PC-9 (cell line): ENCODE measurements around the gene NUDT11. TPM values are rescaled to one million over a fixed set of nuclear protein-coding genes. Genes with fewer than 3 reads are reported as not detected.

Source experiments
- BruUV-seq: library from RNA; stranded (reverse); fragments of 400-500 nt; replicated peaks from 2 replicates; lab custom pipeline; 2021; lab: Mats Ljungman, UMichigan
- CTCF ChIA-PET: fragments of 300-600 bp; sonication (Branson Sonifier 250); formaldehyde crosslinking; loops from one replicate; lab custom pipeline; 2022; ENCODE audit warnings: antibody characterized with exemption; lab: Charles Lee
- POLR2A ChIA-PET: fragments of 300-600 bp; sonication (Branson Sonifier 250); formaldehyde crosslinking; loops from one replicate; lab custom pipeline; 2022; ENCODE audit warnings: antibody characterized with exemption; ENCODE audit not compliant: unreplicated experiment; lab: Charles Lee
- DNase-seq, 2 experiments: peaks; one replicate each; pipeline versions ENCODE4 v3.0.0 to v3.0.0-alpha.2; 2015 to 2022; ENCODE audit warnings: mixed read lengths in 1 of 2
- H2AFZ ChIP-seq: fragments of 200-600 bp; sonication (generic); 2 replicates; pipeline ENCODE4 v1.8.1; 2017; ENCODE audit warnings: antibody characterized with exemption
- H3F3A ChIP-seq: fragments of 200-600 bp; sonication (generic); 2 replicates; pipeline ENCODE4 v1.8.1; 2017; ENCODE audit warnings: antibody characterized with exemption, mild to moderate bottlenecking, low read depth; ENCODE audit not compliant: insufficient read depth
- H3K27ac ChIP-seq: fragments of 200-600 bp; sonication (generic); 2 replicates; pipeline ENCODE4 v1.6.1; 2016; ENCODE audit warnings: mixed run types
- H3K27me3 ChIP-seq: fragments of 200-600 bp; sonication (generic); 2 replicates; pipeline ENCODE4 v1.6.1; 2016; ENCODE audit warnings: low read depth, mixed run types; ENCODE audit not compliant: insufficient read depth
- H3K36me3 ChIP-seq: fragments of 200-600 bp; sonication (generic); 2 replicates; pipeline ENCODE4 v1.6.1; 2016; ENCODE audit warnings: low read depth, mixed run types
- H3K4me1 ChIP-seq: fragments of 200-600 bp; sonication (generic); replicated peaks from 2 replicates; pipeline ENCODE4 v1.6.1; 2016; ENCODE audit warnings: mixed run types; ENCODE audit not compliant: insufficient read depth
- H3K4me2 ChIP-seq: fragments of 200-600 bp; sonication (generic); 2 replicates; pipeline ENCODE4 v1.6.1; 2017; ENCODE audit warnings: mixed run types
- H3K4me3 ChIP-seq: fragments of 200-600 bp; sonication (generic); 2 replicates; pipeline ENCODE4 v1.6.1; 2016; ENCODE audit warnings: mixed run types
- H3K79me2 ChIP-seq: fragments of 200-600 bp; sonication (generic); 2 replicates; pipeline ENCODE4 v1.6.1; 2017; ENCODE audit warnings: low read depth, mixed run types
- H3K9me2 ChIP-seq: fragments of 200-600 bp; sonication (generic); 2 replicates; pipeline ENCODE4 v1.8.1; 2017; ENCODE audit warnings: mild to moderate bottlenecking; ENCODE audit not compliant: insufficient read depth
- H3K9me3 ChIP-seq: fragments of 200-600 bp; sonication (generic); 2 replicates; pipeline ENCODE4 v1.8.1; 2016; ENCODE audit warnings: low read depth; ENCODE audit not compliant: insufficient read depth
- H4K20me1 ChIP-seq: fragments of 200-600 bp; sonication (generic); 2 replicates; pipeline ENCODE4 v1.8.1; 2017; ENCODE audit not compliant: insufficient read depth
- EZH2 ChIP-seq: fragments of 200-600 bp; sonication (generic); IDR thresholded peaks from 2 replicates; pipeline ENCODE4 v1.8.0; 2017; ENCODE audit warnings: antibody characterized with exemption, low read depth
- intact Hi-C: fragments of 100-400 bp; cut with micrococcal nuclease; formaldehyde crosslinking; loops from one replicate; pipeline ENCODE4 v1.10.0; 2022; ENCODE audit not compliant: unreplicated experiment
- total RNA-seq: library from RNA; stranded (reverse); gene quantifications from 2 replicates; pipeline ENCODE4 v1.2.3, GENCODE V29; 2021
- TF ChIP-seq, protein P1 (sequence below): fragments of 200-600 bp; sonication (generic); conservative IDR thresholded peaks from 2 replicates; pipeline ENCODE4 v1.6.1; 2017; ENCODE audit warnings: mixed run types, antibody characterized with exemption, mild to moderate bottlenecking, moderate library complexity

NUDT11 gene
- total RNA-seq, 1 experiment from 2014 or later: not detected

DNA sequence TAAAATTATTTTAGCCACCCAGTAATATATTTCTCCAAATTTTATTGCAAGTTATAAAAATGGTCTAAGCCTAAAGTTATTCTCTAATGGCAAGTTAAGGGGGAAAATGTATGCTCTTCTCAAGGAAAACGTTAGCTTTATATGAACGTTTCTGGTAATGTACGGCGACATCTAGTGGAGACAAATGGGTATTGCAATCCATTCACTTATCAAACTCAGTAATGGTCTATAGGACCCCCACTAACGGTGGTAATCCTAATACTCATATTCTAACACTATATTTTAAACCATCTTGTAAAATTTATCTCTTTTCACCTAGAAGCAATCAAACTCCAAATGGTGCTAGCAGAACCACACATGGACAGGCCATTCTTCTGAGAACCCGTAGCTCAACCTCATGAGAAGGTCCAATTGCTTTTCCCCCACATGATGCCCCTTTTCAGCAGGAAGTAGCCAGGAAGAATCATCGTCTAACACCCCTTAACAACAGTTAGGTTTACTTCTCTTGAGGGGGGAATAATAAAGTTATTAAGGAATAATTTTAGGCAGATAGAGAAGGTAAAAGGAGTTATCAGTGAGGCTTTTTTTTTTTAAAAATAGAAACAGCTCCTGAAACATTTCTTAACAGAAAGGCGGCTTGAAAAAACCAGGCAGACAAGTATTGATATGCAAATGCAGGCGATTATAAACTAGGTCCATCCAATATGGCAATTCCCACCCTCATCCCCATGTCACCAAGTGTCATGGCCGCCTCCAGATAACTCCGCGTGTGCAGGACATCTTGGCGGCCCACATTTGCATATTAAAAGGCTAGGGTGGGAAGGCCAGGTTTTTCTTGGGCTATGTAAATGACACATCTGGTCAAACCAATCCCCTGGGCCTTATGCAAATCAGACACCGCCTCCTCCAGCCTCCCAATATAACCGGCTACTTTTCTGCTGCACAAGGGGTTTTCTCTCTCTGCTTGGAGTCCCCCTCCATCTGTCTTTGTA, 35.0 kb downstream of the NUDT11 start:
- ChIA-PET CTCF (no interaction called here), POLR2A (interaction anchor here (0.7 kb wide), 1 partner anchor 20 kb away, joined by 5 read pairs; no protein-coding TSS in a partner anchor)
- DNase-seq: no peak
- H3K4me3 ChIP-seq: no peak overlapping the region
- no peaks in the 10 kb centered on the region for H3F3A ChIP-seq
- no peaks in the 10 kb centered on the region for H3K9me3 ChIP-seq
- H3K4me2 ChIP-seq: no peak overlapping the region
- no peaks in the 10 kb centered on the region for H3K4me1 ChIP-seq
- no peaks in the 10 kb centered on the region for H3K79me2 ChIP-seq
- H3K36me3 ChIP-seq: no peaks in the 10 kb centered on the region
- intact Hi-C loops: no loop called here
- H4K20me1 ChIP-seq: no peaks in the 10 kb centered on the region
- H3K9me2 ChIP-seq: no peaks in the 10 kb centered on the region
- no TSS peak for BruUV-seq
- no peak overlapping the region for H2AFZ ChIP-seq
- TF ChIP-seq, protein P1, sequence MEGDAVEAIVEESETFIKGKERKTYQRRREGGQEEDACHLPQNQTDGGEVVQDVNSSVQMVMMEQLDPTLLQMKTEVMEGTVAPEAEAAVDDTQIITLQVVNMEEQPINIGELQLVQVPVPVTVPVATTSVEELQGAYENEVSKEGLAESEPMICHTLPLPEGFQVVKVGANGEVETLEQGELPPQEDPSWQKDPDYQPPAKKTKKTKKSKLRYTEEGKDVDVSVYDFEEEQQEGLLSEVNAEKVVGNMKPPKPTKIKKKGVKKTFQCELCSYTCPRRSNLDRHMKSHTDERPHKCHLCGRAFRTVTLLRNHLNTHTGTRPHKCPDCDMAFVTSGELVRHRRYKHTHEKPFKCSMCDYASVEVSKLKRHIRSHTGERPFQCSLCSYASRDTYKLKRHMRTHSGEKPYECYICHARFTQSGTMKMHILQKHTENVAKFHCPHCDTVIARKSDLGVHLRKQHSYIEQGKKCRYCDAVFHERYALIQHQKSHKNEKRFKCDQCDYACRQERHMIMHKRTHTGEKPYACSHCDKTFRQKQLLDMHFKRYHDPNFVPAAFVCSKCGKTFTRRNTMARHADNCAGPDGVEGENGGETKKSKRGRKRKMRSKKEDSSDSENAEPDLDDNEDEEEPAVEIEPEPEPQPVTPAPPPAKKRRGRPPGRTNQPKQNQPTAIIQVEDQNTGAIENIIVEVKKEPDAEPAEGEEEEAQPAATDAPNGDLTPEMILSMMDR: peak; percentile 70
- TF ChIP-seq EZH2: no peak
- no peaks in the 10 kb centered on the region for H3K27me3 ChIP-seq
- H3K27ac ChIP-seq: no peak overlapping the region

DNA sequence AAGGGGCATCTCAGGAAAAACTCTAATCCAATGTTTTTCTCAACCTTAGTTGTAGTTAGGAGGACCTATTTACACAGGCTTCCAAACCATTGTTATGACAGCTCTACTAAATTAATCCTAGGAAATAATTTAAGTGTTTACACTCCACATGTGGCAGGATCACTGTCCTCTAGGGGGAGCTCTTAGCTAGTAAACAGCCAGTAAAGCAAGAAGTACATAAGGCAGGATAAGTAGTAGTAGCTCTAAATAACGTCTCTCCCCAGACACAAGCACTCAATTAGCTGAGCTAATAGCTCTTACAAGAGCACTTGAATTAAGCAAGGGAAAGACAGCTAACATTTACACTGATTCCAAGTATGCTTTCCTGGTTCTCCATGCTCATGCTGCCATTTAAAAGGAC, 37.3 kb downstream of the NUDT11 start:
- DNase-seq: no peak
- ChIA-PET CTCF (no interaction called here), POLR2A (no interaction called here)
- H3K36me3 ChIP-seq: no peaks in the 10 kb centered on the region
- H3K9me2 ChIP-seq: no peaks in the 10 kb centered on the region
- H3K4me2 ChIP-seq: no peak overlapping the region
- H3K27ac ChIP-seq: no peak overlapping the region
- H4K20me1 ChIP-seq: no peaks in the 10 kb centered on the region
- H3K79me2 ChIP-seq: no peaks in the 10 kb centered on the region
- no peak overlapping the region for H2AFZ ChIP-seq
- intact Hi-C loops: no loop called here
- no peaks in the 10 kb centered on the region for H3F3A ChIP-seq
- TF ChIP-seq, protein P1: peak; percentile 48
- no peak for TF ChIP-seq EZH2
- no peaks in the 10 kb centered on the region for H3K9me3 ChIP-seq
- no peaks in the 10 kb centered on the region for H3K4me1 ChIP-seq
- no peaks in the 10 kb centered on the region for H3K27me3 ChIP-seq
- no peak overlapping the region for H3K4me3 ChIP-seq
- no TSS peak for BruUV-seq

DNA sequence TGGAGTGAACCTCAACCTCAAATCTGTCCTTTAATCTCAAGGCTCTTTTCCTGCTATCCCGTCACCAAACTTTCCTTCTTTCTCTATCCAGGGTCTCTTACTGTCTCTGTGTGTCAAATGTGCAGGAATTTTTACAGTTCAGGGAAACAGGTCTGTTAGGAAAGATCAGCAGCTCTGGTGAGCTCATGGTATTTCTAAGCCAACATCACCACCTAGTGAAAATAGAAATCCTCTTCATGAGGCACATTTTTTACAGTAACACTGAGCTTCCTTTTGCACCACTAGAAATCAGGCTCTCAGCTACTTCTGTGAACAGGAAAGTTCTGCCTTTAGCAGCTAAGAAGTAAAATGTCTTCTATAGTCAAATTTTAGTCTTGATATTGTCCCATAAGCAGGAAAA, 39.6 kb downstream of the NUDT11 start:
- no peak overlapping the region for H3K27ac ChIP-seq
- ChIA-PET CTCF (no interaction called here), POLR2A (no interaction called here)
- BruUV-seq: no TSS peak
- no peaks in the 10 kb centered on the region for H3K27me3 ChIP-seq
- no peak overlapping the region for H3K4me2 ChIP-seq
- TF ChIP-seq EZH2: no peak
- TF ChIP-seq, protein P1: no peak
- H3K9me2 ChIP-seq: no peaks in the 10 kb centered on the region
- H3K79me2 ChIP-seq: no peaks in the 10 kb centered on the region
- no peaks in the 10 kb centered on the region for H3K9me3 ChIP-seq
- H3K36me3 ChIP-seq: no peaks in the 10 kb centered on the region
- H3K4me3 ChIP-seq: no peak overlapping the region
- no peaks in the 10 kb centered on the region for H3K4me1 ChIP-seq
- no peaks in the 10 kb centered on the region for H3F3A ChIP-seq
- H2AFZ ChIP-seq: no peak overlapping the region
- no peak for DNase-seq
- no peaks in the 10 kb centered on the region for H4K20me1 ChIP-seq
- intact Hi-C loops: no loop called here
